Sigmoid colon (tissue), 7 donors: ENCODE data around the gene MTX1. TPM values are rescaled to one million over a fixed set of nuclear protein-coding genes. Genes with fewer than 3 reads are reported as not detected.
"Not testable (repeated sequence)": the region's sequence is repeated elsewhere in the genome, so short reads cannot be mapped to it uniquely, and the experiment has no call there.

Experiments
- DNase-seq: peaks from one replicate; pipeline ENCODE4 v3.0.0-alpha.2; 2019
- H3K27ac ChIP-seq, 4 donors: fragments of 200-600 bp; sonication (generic); one replicate each; pipeline ENCODE4 v1.5.1; 2016 to 2019; ENCODE audit warnings: mild to moderate bottlenecking in 1 of 4
- H3K27me3 ChIP-seq, 3 donors: fragments of 200-600 bp; sonication (generic); one replicate each; pipeline ENCODE4 v1.5.1; 2019; ENCODE audit warnings: mild to moderate bottlenecking in 1 of 3
- H3K36me3 ChIP-seq, 4 donors: fragments of 200-600 bp; sonication (generic); one replicate each; pipeline ENCODE4 v1.5.1; 2016 to 2019
- H3K4me1 ChIP-seq, 4 donors: fragments of 200-600 bp; sonication (generic); one replicate each; pipeline ENCODE4 v1.5.1; 2017 to 2019
- H3K4me3 ChIP-seq, 4 donors: fragments of 200-600 bp; sonication (generic); one replicate each; pipeline ENCODE4 v1.5.1; 2017 to 2019; ENCODE audit warnings: mild to moderate bottlenecking in 2 of 4, moderate library complexity in 1 of 4
- H3K9me3 ChIP-seq, 4 donors: fragments of 200-600 bp in 3 of 4; sonication (generic) in 3 of 4; one replicate each; pipeline versions ENCODE4 v1.5.1 to v1.6.1; 2013 to 2019
- CTCF ChIP-seq, 4 experiments: fragments of 450-650 bp in 3 of 4; fragments of 200-600 bp in 1 of 4; IDR thresholded peaks; one replicate each; pipeline ENCODE4 v1.5.1; 2016 to 2019; ENCODE audit warnings: antibody characterized with exemption in 4 of 4, mild to moderate bottlenecking in 3 of 4, moderate library complexity in 2 of 4
- EP300 ChIP-seq, 4 donors: sonication (generic); formaldehyde crosslinking; IDR thresholded peaks; one replicate each; pipeline ENCODE4 v1.6.1; 2017; ENCODE audit warnings: antibody characterized with exemption in 4 of 4
- POLR2A ChIP-seq, 2 donors: fragments of 450-650 bp; IDR thresholded peaks; one replicate each; pipeline ENCODE4 v1.6.1; 2016; ENCODE audit warnings: antibody characterized with exemption in 2 of 2, mild to moderate bottlenecking in 2 of 2, moderate library complexity in 2 of 2
- POLR2AphosphoS5 ChIP-seq, 4 donors: sonication (generic); formaldehyde crosslinking; IDR thresholded peaks; one replicate each; pipeline ENCODE4 v1.6.1; 2017; ENCODE audit warnings: antibody characterized with exemption in 4 of 4
- WGBS, 2 donors: extraction: QIAGEN DNeasy Blood & Tissue Kit; methylation state at CpG; one replicate each; pipeline ENCODE4 v1.1.7; 2013; 5-methylcytosine and 5-hydroxymethylcytosine counted together
- intact Hi-C: fragments of 100-400 bp; cut with DNase I; formaldehyde crosslinking; loops from one replicate; pipeline ENCODE4 v1.15.1; 2023
- polyA plus RNA-seq, 3 donors: library from polyadenylated mRNA; stranded (reverse); fragments of 200-250 nt; gene quantifications; one replicate each; pipeline ENCODE4 v1.2.3, GENCODE V29; 2013
- total RNA-seq, 4 donors: library from RNA; depleted of rRNA; stranded (reverse); fragments of >200 nt; gene quantifications; one replicate each; pipeline ENCODE4 v1.1.0, GENCODE V29; 2016
- donor health status: healthy with polysubstance abuse.
- donor health status: Bipolar disorder and iron deficiency.
- donor health status: healthy.

Gene MTX1
- total and polyA plus RNA-seq, 7 donors, result 15.5 to 69.7 (median 29.8) TPM

- H3K36me3 ChIP-seq, result no peaks in the 10 kb centered on the region
- H3K27ac ChIP-seq, result no peak overlapping the region
- 78 to 83% methylated on average over 16 of the region's 16 CpGs for WGBS, 2 donors
- H3K4me1 ChIP-seq, result peaks cover 0 to 6% (median 2%) of the 10 kb centered on the region in 4 donors
- no peaks in the 10 kb centered on the region for H3K27me3 ChIP-seq
- peak; percentile 53 for DNase-seq
- intact Hi-C loops, result no loop called here
- no peaks in the 10 kb centered on the region for H3K9me3 ChIP-seq
- no peak for TF ChIP-seq POLR2AphosphoS5 (IDR thresholded peaks at IDR 0.05)
- TF ChIP-seq EP300 (IDR thresholded peaks at IDR 0.05), result no peak
- TF ChIP-seq CTCF (IDR thresholded peaks at IDR 0.05), result no peak
- TF ChIP-seq POLR2A (IDR thresholded peaks at IDR 0.05), result no peak
- no peak overlapping the region for H3K4me3 ChIP-seq
Measured at GRCh38 chr1:155187456-155187891, 21.0 kb upstream of the MTX1 start.

- intact Hi-C loops, result no loop called here
- no peaks in the 10 kb centered on the region for H3K36me3 ChIP-seq
- no peaks in the 10 kb centered on the region for H3K9me3 ChIP-seq
- TF ChIP-seq POLR2AphosphoS5 (IDR thresholded peaks at IDR 0.05), result no peak
- no peak for TF ChIP-seq POLR2A (IDR thresholded peaks at IDR 0.05)
- no peak for TF ChIP-seq EP300 (IDR thresholded peaks at IDR 0.05)
- no peak for TF ChIP-seq CTCF (IDR thresholded peaks at IDR 0.05)
- no peak overlapping the region for H3K27ac ChIP-seq
- H3K27me3 ChIP-seq, result no peaks in the 10 kb centered on the region
- H3K4me1 ChIP-seq, result peaks cover 0 to 14% (median 10%) of the 10 kb centered on the region in 4 donors
- peak; percentile 54 for DNase-seq
- 89 to 93% methylated on average over 14 of the region's 14 CpGs for WGBS, 2 donors
- H3K4me3 ChIP-seq, result no peak overlapping the region
Measured at GRCh38 chr1:155188268-155188667, 20.2 kb upstream of the MTX1 start.

GRCh38 chr1:155189926-155190325 is 18.6 kb upstream of the MTX1 start:
- WGBS, 2 donors, result 77 to 95% methylated on average over 25 of the region's 45 CpGs

GRCh38 chr1:155191904-155192303 is 16.6 kb upstream of the MTX1 start:
- WGBS, 2 donors, result 43 to 79% methylated on average over 17 of the region's 17 CpGs
- Histone ChIP-seq H3K36me3 (peaks cover 0 to 4% (median 1%) of the 10 kb centered on the region in 4 donors), H3K4me3 (no peak overlapping the region), H3K9me3 (no peaks in the 10 kb centered on the region), H3K4me1 (peaks cover 0 to 42% (median 36%) of the 10 kb centered on the region in 4 donors), H3K27ac (peak overlapping the region; percentile 90 to 97 (median 92)), H3K27me3 (no peaks in the 10 kb centered on the region)
- intact Hi-C loops, result no loop called here
- DNase-seq, result no peak
- TF ChIP-seq CTCF (IDR thresholded peaks at IDR 0.05) (no peak), POLR2A (IDR thresholded peaks at IDR 0.05) (no peak)

More at GRCh38 chr1:155189926-155190325, 18.6 kb upstream of the MTX1 start:
- peaks cover 0 to 26% (median 24%) of the 10 kb centered on the region in 4 donors for H3K4me1 ChIP-seq
- intact Hi-C loops, DNase-seq, H3K27me3 ChIP-seq, H3K4me3 ChIP-seq, H3K9me3 ChIP-seq, H3K27ac ChIP-seq, H3K36me3 ChIP-seq: not testable (repeated sequence)

- intact Hi-C loops, result loop anchor here (1.0 kb wide), 1 partner anchor 16 kb away; no protein-coding TSS in a partner anchor
- 9 to 27% methylated on average over 20 of the region's 20 CpGs for WGBS, 2 donors
- Histone ChIP-seq H3K27ac (peak overlapping the region; percentile 90 to 97 (median 92)), H3K4me1 (peaks cover 0 to 42% (median 36%) of the 10 kb centered on the region in 4 donors), H3K4me3 (peak overlapping the region; percentile 47 to 69 (median 60)), H3K9me3 (no peaks in the 10 kb centered on the region), H3K36me3 (peaks cover 0 to 10% (median 3%) of the 10 kb centered on the region in 4 donors), H3K27me3 (no peaks in the 10 kb centered on the region)
- TF ChIP-seq POLR2A (IDR thresholded peaks at IDR 0.05) (peak in 1 of 2 donors; percentile 36), EP300 (IDR thresholded peaks at IDR 0.05) (no peak), POLR2AphosphoS5 (IDR thresholded peaks at IDR 0.05) (no peak)
- no peak for DNase-seq
Measured at GRCh38 chr1:155192346-155193274, 15.9 kb upstream of the MTX1 start.
